Activated T-cell treated with anti-CD3 and anti-CD28 coated beads, Interleukin-2, amount 50 U/mL, for 4 hours (primary cell): ENCODE data around the gene ZNF180. TPM values are rescaled to one million over a fixed set of nuclear protein-coding genes. Genes with fewer than 3 reads are reported as not detected.
"Not testable (repeated sequence)": the region's sequence is repeated elsewhere in the genome, so short reads cannot be mapped to it uniquely, and the experiment has no call there.

Experiments
- ATAC-seq, 2 donors: fragments of 200-7000 bp; cut with Tn5 transposase; one replicate each; pipeline ENCODE4 v1.10.0; 2021
- DNase-seq: peaks from one replicate; pipeline ENCODE4 v3.0.0-alpha.2; 2020
- H3K27me3 Mint-ChIP-seq: one replicate; pipeline ENCODE4 v1.8.0; 2021; ENCODE audit warnings: low read depth, mixed read lengths
- H3K36me3 Mint-ChIP-seq: one replicate; pipeline ENCODE4 v1.8.0; 2022; ENCODE audit warnings: mixed read lengths; ENCODE audit not compliant: insufficient read depth
- H3K4me1 Mint-ChIP-seq: one replicate; pipeline ENCODE4 v1.8.0; 2021; ENCODE audit warnings: low read depth, mixed read lengths
- H3K4me3 Mint-ChIP-seq: one replicate; pipeline ENCODE4 v1.8.0; 2021; ENCODE audit warnings: mild to moderate bottlenecking, moderate library complexity, mixed read lengths
- H3K9me3 Mint-ChIP-seq: one replicate; pipeline ENCODE4 v1.8.0; 2021; ENCODE audit warnings: mixed read lengths
- total RNA-seq, 3 donors: library from RNA; stranded (reverse); gene quantifications; one replicate each; pipeline ENCODE4 v1.2.1, GENCODE V29; 2021

ZNF180 gene
- total RNA-seq, 3 donors from 2014 or later = 6.5 to 9.3 (median 7.4) TPM

DNA sequence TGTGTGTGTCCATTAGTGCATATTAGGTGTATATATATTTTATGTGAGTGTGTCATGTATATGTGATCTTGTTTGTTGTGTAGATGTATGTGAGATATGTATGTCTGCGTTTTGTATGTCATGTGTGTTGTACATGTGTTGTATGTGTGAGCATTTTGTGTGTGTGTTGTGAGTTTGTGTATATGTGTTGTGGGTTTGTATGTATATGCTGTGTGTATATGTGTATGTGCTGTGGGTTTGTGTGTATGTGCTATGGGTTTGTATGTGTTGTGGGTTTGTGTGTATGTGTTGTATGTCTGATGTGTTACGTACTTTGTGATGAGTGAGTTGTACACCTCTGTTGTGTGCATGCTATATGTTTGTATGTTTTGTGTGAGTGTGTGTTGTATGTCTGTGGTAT lies 21.0 kb upstream of the ZNF180 start:
- Mint-ChIP-seq H3K4me1 (no peaks in the 10 kb centered on the region), H3K36me3 (no peaks in the 10 kb centered on the region), H3K9me3 (peaks cover 7% of the 10 kb centered on the region), H3K27me3 (peaks cover 1% of the 10 kb centered on the region), H3K4me3 (no peak overlapping the region)
- no peak for ATAC-seq
- DNase-seq = no peak

DNA sequence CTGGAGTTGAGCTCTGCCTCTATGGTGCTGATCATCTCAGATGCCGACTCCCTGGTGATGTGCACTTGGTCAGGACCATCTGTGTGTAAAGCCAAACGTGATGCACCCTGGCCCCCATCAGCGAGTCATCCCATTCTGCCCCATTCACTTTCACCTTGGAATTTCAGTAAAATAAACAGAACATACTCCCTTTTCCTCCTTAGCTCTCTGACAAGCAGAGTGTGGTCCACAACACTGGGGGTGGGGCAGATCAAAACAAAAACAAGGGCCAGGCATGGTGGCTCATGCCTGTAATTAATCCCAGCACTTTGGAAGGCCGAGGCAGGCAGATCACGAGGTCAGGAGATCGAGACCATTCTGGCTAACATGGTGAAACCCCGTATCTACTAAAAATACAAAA lies 16.8 kb upstream of the ZNF180 start:
- no peak overlapping the region for H3K4me3 Mint-ChIP-seq
- H3K9me3 Mint-ChIP-seq = peaks cover 6% of the 10 kb centered on the region
- no peaks in the 10 kb centered on the region for H3K4me1 Mint-ChIP-seq
- H3K36me3 Mint-ChIP-seq = no peaks in the 10 kb centered on the region
- DNase-seq (no peak), ATAC-seq (no peak)
- H3K27me3 Mint-ChIP-seq = peaks cover 2% of the 10 kb centered on the region

DNA sequence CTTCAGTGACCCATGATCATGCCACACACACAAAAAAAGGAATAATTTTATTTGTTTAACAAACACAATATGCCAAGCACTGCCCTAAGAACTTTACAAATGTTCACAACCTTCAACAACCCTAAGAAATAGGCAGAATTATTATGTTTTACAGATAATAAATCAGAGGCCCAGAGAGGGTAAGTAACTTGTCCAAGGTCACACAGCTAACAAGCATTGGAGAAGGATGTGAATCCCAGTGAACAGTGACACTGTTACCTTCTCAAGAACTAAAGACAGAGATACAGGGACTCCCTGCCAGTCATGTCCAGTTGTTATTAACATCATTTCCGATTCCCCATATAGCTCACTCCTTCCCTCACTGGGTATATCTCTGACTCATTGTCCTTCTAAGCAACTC lies 15.6 kb upstream of the ZNF180 start:
- peaks cover 6% of the 10 kb centered on the region for H3K27me3 Mint-ChIP-seq
- no peak for DNase-seq
- H3K36me3 Mint-ChIP-seq = no peaks in the 10 kb centered on the region

DNA sequence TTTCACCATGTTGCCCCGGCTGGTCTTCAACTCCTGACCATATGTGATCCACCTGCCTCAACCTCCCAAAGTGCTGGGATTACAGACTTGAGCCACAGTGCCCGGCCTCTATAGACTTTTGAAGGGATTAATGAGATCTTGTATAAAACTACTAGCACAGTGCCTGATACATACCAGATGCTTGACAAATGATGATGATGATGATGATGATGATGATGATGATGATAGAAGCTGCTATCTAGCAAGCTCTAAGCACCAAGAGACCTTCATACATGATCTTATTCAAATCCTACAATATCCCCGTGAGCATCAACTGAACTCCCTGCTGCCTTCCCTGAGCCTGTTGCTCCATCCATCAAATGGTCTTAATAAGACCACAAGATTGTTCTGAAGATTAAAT lies 14.7 kb upstream of the ZNF180 start:
- no peak for DNase-seq
- peaks cover 11% of the 10 kb centered on the region for H3K27me3 Mint-ChIP-seq
- H3K4me3 Mint-ChIP-seq = no peak overlapping the region
- ATAC-seq = no peak
- no peaks in the 10 kb centered on the region for H3K4me1 Mint-ChIP-seq
- H3K9me3 Mint-ChIP-seq = peaks cover 19% of the 10 kb centered on the region
- H3K36me3 Mint-ChIP-seq = no peaks in the 10 kb centered on the region

More for the DNA sequence above, 15.6 kb upstream of the ZNF180 start:
- no peak overlapping the region for H3K4me3 Mint-ChIP-seq
- peaks cover 13% of the 10 kb centered on the region for H3K9me3 Mint-ChIP-seq
- ATAC-seq = no peak
- H3K4me1 Mint-ChIP-seq = no peaks in the 10 kb centered on the region

DNA sequence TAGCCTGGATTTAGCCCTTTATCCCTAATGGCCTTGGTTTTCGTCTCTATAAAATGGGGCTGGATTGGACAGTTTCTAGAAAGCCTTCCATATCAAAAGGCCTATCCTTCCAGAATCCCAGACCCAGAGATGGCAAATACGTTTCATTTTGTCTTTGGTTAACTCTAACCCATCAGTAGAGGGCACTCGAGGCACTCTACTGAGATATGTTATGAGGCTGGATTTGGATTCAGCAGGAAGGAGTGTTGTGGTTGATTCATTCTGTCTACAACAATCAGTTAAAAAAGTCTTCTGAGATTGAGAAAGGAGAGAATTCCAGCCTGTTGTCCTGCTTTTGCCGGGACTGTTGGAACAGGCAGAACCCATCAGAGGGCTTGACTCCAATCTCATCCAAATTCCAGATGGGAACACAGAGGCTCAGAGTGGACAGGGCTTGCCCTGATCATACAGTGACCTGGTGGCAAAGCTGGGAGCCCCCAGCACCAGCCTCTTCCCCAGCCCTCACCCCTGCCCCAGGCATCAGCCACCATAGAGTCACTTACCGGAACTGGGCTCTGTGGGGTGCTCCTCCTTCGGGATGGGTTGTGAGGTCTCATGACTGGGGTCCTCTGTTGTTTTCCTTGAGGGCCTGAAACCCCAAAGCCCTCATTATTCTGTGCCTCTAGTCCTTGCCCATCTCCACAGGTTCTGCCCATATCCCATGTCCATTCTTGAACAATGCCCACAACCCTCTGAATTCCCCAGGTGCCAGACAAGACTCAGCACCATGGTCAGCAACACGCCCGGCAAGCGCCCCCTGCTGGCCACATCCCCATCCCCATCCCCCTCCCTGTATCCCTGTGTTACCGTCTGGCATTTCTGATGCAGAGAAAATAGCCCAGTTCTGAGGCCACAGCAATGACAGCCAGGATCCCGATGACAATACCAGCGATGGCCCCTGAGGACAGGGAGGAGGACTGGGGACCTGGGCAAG lies 12.3 kb upstream of the ZNF180 start:
- Mint-ChIP-seq H3K4me3 (no peak overlapping the region), H3K9me3 (peaks cover 33% of the 10 kb centered on the region), H3K4me1 (no peaks in the 10 kb centered on the region), H3K36me3 (no peaks in the 10 kb centered on the region), H3K27me3 (peaks cover 29% of the 10 kb centered on the region)
- no peak for DNase-seq
- no peak for ATAC-seq

DNA sequence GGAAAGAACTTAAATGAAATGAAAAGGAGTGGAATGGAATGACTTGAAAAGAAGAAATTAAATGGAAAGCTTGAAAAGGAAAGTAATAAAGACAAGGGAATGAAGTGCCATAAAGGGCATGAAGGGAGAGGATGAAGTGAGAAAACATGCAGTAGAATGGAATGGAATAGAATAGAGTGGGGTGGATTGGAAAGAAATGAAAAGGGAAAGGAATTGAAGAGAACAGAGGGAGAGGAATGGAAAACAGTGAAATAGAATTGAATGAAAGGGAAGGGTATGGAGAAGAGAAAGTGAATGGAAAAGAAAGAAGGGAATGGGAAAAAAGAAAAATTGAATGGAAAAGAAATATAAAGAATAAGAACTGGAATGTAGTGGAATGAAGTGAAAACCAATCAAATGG lies 9.2 kb upstream of the ZNF180 start:
- DNase-seq (no peak), ATAC-seq (no peak)
- H3K9me3 Mint-ChIP-seq = peaks cover 45% of the 10 kb centered on the region
- H3K4me3 Mint-ChIP-seq = no peak overlapping the region
- H3K36me3 Mint-ChIP-seq = peaks cover 2% of the 10 kb centered on the region
- peaks cover 49% of the 10 kb centered on the region for H3K27me3 Mint-ChIP-seq
- no peaks in the 10 kb centered on the region for H3K4me1 Mint-ChIP-seq

DNA sequence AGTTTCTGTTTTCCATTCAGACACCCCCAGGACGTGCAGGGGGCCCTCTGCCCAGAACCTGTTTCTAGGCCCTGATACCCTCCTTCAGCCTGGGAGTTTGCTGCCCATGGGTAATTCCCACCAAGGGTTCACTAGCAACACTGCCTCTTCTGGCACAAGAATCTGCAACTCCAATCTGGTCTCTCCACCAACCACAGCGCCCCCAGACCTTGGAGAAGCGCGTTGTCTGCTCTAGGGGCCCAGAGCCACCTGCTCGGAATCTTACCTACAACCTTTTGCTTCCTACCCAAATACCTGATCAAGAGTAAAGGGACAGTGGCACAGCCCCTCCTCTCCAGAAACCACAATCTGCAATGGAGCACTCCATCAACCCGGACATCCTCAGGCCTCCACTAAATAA lies 763 bp downstream of the ZNF180 start:
- peaks cover 29% of the 10 kb centered on the region for H3K4me1 Mint-ChIP-seq
- DNase-seq (no peak), ATAC-seq (no peak)
- peaks cover 54% of the 10 kb centered on the region for H3K36me3 Mint-ChIP-seq
- H3K9me3 Mint-ChIP-seq = peaks cover 59% of the 10 kb centered on the region
- peaks cover 7% of the 10 kb centered on the region for H3K27me3 Mint-ChIP-seq
- H3K4me3 Mint-ChIP-seq = peak overlapping the region; percentile 93

DNA sequence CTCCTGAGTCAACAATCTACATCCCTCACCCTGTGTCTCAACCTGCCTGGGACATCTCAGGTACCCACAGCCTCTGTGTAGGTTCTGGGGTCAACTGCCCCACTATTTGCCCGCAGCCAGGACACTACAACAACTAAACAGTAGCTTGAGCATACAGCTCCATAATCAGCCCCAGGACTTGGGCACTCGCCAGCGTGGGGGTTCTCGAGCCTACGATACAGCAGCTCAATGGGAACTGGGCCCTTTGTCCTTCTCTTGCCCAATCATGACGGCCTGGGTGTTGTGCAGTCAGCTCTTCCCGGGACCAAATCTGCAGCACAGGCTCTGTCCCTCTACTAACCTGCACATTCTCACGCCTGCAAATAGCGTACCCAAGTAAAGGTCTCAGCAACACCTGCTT lies 1.3 kb downstream of the ZNF180 start:
- Mint-ChIP-seq H3K27me3 (peaks cover 4% of the 10 kb centered on the region), H3K4me3 (peak overlapping the region; percentile 93), H3K4me1 (peaks cover 29% of the 10 kb centered on the region), H3K36me3 (peaks cover 60% of the 10 kb centered on the region), H3K9me3 (peaks cover 58% of the 10 kb centered on the region)
- no peak for DNase-seq
- ATAC-seq = no peak

DNA sequence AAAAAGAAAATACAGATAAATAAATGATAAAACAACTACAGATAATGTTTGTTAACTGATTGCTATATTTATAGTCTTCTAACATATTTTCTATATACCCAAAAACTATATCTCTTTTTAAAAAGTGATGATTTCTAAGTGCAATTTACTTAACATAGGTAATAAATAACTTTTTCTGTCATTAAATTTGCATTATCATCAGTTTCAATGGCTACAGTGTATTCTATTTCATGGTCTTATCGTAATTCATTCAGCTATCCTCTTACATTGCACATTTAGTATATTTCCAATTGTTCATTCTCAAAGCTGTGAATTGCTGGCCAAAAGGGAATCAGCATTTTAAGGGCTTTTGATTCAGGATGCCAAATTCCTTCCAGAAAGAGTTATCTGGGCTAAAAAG lies 3.6 kb downstream of the ZNF180 start:
- Mint-ChIP-seq H3K4me1 (peaks cover 29% of the 10 kb centered on the region), H3K9me3 (peaks cover 63% of the 10 kb centered on the region), H3K27me3 (no peaks in the 10 kb centered on the region), H3K4me3 (no peak overlapping the region), H3K36me3 (peaks cover 80% of the 10 kb centered on the region)
- no peak for DNase-seq
- ATAC-seq = no peak

DNA sequence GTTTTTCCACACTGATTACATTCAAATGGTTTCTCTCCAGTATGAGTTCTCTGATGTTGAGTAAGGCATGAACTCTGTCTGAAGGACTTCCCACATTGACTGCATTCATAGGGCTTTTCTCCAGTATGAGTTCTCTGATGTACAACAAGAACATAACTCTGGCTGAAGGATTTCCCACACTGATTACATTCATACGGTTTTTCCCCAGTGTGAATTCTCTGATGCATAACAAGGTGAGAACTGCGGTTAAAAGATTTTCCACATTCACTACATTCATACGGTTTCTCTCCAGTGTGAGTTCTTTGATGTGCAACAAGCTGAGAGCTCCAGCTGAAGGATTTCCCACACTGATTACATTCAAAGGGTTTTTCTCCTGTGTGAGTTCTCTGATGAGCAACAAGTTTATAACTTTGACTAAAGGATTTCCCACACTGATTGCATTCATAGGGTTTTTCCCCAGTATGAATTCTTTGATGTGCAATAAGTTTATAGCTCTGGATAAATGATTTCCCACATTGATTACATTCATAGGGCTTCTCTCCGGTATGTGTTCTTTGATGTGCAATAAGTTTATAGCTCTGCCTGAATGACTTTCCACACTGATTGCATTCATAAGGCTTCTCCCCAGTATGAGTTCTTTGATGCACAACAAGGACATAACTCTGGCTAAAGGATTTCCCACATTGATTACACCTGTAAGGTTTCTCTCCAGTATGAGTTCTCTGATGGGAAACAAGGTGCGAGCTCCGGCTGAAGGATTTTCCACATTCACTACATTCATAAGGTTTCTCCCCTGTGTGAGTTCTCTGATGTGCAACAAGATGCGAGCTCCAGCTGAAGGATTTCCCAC lies 23.5 kb downstream of the ZNF180 start:
- no peaks in the 10 kb centered on the region for H3K4me1 Mint-ChIP-seq
- no peaks in the 10 kb centered on the region for H3K27me3 Mint-ChIP-seq
- no peak overlapping the region for H3K4me3 Mint-ChIP-seq
- H3K36me3 Mint-ChIP-seq = peaks cover 62% of the 10 kb centered on the region
- H3K9me3 Mint-ChIP-seq = peaks cover 69% of the 10 kb centered on the region
- DNase-seq (no peak), ATAC-seq (no peak)

DNA sequence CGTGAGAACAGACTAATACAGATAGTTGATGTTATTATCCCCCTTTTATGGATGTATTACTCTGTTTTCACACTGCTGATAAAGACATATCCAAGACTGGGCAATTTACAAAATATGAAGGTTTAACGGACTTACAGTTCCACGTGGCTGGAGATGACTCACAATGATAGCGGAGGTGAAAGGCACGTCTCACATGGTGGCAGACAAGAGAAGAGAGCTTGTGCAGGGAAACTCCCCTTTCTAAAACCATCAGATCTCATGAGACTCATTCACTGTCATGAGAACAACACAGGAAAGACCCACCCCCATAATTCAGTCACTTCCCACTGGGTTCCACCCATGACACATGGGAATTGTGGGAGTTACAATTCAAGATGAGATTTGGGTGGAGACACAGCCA lies 31.6 kb downstream of the ZNF180 start:
- not testable (repeated sequence) for H3K4me3 Mint-ChIP-seq, ATAC-seq, DNase-seq, H3K4me1 Mint-ChIP-seq, H3K27me3 Mint-ChIP-seq
- Mint-ChIP-seq H3K9me3 (peaks cover 76% of the 10 kb centered on the region), H3K36me3 (peaks cover 25% of the 10 kb centered on the region)

DNA sequence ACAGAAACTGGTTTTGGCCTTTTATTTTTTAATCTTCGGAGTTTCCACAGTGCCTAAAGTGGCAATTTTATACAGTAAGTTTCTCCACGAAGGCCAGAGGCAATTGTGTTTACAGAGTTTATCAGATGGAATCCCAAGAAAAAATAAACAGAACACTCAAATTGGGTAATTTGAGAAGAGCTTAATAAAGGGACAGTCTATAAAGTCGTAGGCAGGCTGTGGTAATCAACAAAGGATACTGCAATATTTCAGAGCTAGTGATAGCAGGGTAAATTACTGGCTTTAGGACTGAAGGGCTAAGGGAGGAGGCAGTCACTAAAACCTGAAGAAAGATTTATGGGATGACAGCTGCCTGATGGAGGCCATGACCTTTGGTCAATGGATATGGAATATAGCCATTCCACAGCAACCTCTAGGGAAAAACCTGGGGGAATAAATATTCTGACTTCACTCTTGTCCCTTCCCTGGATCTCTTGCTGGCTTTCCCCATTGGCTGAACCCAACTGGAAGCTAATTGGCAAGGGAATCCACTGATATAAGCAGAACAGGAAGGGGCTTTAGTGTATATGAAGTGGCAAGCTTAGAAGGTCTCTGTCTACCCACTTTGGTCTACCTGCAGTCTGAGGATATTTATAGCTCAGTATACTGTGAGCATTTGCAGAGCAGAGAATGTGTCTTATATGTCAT lies 37.6 kb downstream of the ZNF180 start:
- not testable (repeated sequence) for ATAC-seq
- peaks cover 61% of the 10 kb centered on the region for H3K9me3 Mint-ChIP-seq

DNA sequence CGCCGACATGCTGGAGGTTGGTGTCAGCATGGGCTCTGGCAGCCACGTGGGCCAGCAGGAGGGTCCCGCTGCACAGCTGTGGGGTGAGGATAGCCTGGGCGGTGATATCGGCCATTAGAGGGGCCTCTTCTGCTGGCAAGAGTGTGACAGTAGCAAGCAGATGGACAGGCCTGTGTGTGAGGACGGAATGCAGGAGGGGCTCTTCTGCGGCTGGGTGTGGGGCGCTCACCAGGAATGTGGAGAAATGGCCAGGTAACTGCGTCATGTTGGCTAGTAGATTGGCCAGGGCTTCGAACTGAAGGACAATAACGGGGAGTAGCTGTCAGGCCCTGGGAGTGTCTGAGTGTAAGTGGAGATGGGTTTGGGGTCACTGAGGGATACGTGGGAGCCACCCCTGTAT lies 44.3 kb downstream of the ZNF180 start:
- not testable (repeated sequence) for DNase-seq, ATAC-seq, H3K27me3 Mint-ChIP-seq, H3K4me1 Mint-ChIP-seq, H3K4me3 Mint-ChIP-seq
- Mint-ChIP-seq H3K36me3 (peaks cover 15% of the 10 kb centered on the region), H3K9me3 (peaks cover 45% of the 10 kb centered on the region)

More for the DNA sequence above, 37.6 kb downstream of the ZNF180 start:
- not testable (repeated sequence) for DNase-seq, H3K36me3 Mint-ChIP-seq, H3K4me3 Mint-ChIP-seq, H3K4me1 Mint-ChIP-seq, H3K27me3 Mint-ChIP-seq

DNA sequence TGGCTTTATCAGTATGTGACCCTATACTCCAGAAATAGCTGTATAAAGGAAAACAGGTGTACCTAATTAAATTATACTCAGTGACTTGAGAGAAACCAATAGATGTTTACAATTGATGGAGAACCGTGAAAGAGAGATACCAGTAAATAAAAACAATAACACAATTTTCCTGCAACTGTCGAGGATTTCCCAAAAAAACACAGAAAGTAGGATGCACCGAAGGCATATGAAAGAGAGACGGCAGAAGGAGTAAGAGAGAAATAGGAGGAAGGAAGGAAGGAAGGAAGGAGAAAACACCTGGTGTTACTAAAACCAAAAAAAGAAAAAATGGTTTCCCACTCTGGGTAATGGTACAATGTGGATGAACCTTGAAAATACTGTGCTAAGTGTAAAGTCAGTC lies 45.2 kb downstream of the ZNF180 start:
- H3K4me1 Mint-ChIP-seq = no peaks in the 10 kb centered on the region
- ATAC-seq (no peak), DNase-seq (no peak)
- peaks cover 17% of the 10 kb centered on the region for H3K36me3 Mint-ChIP-seq
- peaks cover 48% of the 10 kb centered on the region for H3K9me3 Mint-ChIP-seq
- H3K4me3 Mint-ChIP-seq = no peak overlapping the region
- H3K27me3 Mint-ChIP-seq = peaks cover 4% of the 10 kb centered on the region
